Measurements from ENCODE around the gene FMNL1.

Gene FMNL1

GRCh38 chr17:45282683-45283644 lies 61.3 kb downstream of the FMNL1 start:
- Mint-ChIP-seq H3K9me3 (no peaks in the 10 kb centered on the region), H3K36me3 (ENCODE audit: low read depth) (peaks cover 40% of the 10 kb centered on the region), H3K4me3 (no peak overlapping the region), H3K27ac (no peak overlapping the region), H3K27me3 (ENCODE audit: low read depth) (no peaks in the 10 kb centered on the region), H3K4me1 (ENCODE audit: low read depth) (peaks cover 7% of the 10 kb centered on the region)
- DNase-seq (ENCODE audit: low spot score) = no peak

- no peaks in the 10 kb centered on the region for H3K27me3 Mint-ChIP-seq (ENCODE audit: low read depth)
- H3K9me3 Mint-ChIP-seq = no peaks in the 10 kb centered on the region
- peaks cover 41% of the 10 kb centered on the region for H3K36me3 Mint-ChIP-seq (ENCODE audit: low read depth)
- H3K4me3 Mint-ChIP-seq = no peak overlapping the region
- peak overlapping the region; percentile 61 for H3K27ac Mint-ChIP-seq
- no peak for DNase-seq (ENCODE audit: low spot score)
- peaks cover 7% of the 10 kb centered on the region for H3K4me1 Mint-ChIP-seq (ENCODE audit: low read depth)
Measured at GRCh38 chr17:45283711-45284110, 62.0 kb downstream of the FMNL1 start.

DNA sequence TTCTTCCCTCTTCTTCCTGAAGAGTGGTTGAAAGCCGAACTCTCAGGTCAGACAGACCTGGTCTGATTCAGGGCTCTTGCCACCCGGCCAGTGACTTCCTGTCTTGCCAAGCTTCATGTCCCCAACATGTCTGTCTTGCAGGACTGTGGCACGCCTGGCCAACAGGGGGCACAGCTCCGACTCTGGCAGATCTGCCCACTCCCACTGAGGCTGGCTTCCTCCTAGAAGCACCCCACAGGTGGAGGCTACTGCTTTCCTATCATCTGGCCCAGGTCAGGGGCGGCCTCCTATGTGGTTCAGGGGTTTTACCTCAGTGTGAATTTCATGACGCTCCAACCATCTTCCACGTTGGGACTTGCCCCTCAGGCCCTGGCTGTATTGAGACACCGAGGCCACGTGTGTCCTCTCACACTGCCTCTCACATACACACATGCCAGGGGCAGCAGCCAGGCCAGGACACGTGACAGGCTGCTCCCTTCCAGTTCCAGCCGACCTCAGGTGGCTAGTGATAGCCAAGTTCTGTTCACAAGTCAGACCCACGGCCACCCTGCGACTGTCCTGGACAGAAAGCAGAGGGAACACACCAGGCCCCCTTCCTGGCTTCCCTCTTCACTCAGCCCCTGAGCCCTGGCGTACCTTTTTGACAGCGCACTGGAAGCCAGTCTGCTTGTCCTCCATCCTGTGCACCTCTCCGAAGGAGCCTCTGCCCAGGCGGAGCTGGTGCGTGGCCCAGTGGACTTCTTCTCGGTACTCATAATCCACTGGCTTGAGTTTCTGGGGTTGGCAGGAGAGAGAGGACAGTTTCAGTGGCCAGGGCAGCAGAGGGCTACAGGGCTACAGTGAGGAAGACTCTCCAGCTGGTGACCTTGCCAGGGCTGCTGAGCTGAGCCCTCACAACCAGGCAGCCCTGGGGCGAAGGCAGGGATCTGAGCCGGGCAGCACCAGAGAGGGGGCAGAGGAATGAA lies 62.8 kb downstream of the FMNL1 start:
- peaks cover 4% of the 10 kb centered on the region for H3K4me1 Mint-ChIP-seq (ENCODE audit: low read depth)
- H3K9me3 Mint-ChIP-seq = no peaks in the 10 kb centered on the region
- peaks cover 41% of the 10 kb centered on the region for H3K36me3 Mint-ChIP-seq (ENCODE audit: low read depth)
- no peaks in the 10 kb centered on the region for H3K27me3 Mint-ChIP-seq (ENCODE audit: low read depth)
- no peak overlapping the region for H3K4me3 Mint-ChIP-seq
- peak overlapping the region; percentile 62 for H3K27ac Mint-ChIP-seq
- DNase-seq (ENCODE audit: low spot score) = peak; percentile 25

DNA sequence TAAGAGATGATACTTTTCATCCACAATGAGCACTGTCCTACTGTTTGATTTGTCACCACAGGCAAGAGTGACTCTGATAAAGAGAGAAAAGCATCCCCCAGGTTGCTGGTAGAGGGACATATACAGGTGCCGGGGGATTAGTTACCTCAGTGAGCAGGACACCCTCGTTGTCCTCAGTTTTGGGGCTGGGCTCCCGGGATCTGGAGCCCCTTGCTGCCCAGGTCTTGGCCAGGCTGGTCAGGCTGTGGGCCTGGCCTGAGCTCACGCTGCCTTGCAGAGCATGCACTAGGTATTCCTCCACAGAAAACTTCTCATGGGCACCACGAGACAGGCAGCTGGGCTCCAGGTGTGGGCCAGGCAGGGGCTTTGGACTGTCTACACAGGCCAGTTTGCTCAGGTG lies 64.6 kb downstream of the FMNL1 start:
- Mint-ChIP-seq H3K36me3 (ENCODE audit: low read depth) (peaks cover 45% of the 10 kb centered on the region), H3K9me3 (no peaks in the 10 kb centered on the region), H3K27ac (no peak overlapping the region), H3K27me3 (ENCODE audit: low read depth) (no peaks in the 10 kb centered on the region), H3K4me1 (ENCODE audit: low read depth) (peaks cover 12% of the 10 kb centered on the region), H3K4me3 (no peak overlapping the region)
- no peak for DNase-seq (ENCODE audit: low spot score)

GRCh38 chr17:45287526-45288500 lies 66.1 kb downstream of the FMNL1 start:
- Mint-ChIP-seq H3K27me3 (ENCODE audit: low read depth) (no peaks in the 10 kb centered on the region), H3K4me3 (no peak overlapping the region), H3K4me1 (ENCODE audit: low read depth) (peaks cover 12% of the 10 kb centered on the region), H3K27ac (no peak overlapping the region), H3K36me3 (ENCODE audit: low read depth) (peaks cover 45% of the 10 kb centered on the region), H3K9me3 (no peaks in the 10 kb centered on the region)
- no peak for DNase-seq (ENCODE audit: low spot score)

DNA sequence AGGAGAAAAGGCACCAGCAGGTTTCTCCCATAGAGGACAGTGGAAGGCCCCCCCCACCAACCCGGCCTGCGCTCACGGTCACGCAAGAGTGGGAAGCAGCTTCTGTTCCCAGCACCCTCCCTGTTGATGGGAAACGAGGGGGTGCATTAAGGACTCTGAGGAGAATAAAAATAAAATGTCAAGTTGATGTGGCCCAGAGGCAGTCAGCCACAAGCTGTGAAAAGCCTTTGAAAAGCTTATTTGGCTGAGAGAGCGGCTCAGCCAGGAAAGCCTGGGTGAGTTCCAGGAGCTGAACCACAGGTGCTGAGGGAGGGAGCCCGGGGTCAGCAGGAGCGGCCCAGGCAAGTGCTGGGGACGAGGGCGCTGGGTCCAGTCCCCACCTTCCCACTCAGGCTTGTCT lies 67.1 kb downstream of the FMNL1 start:
- Mint-ChIP-seq H3K4me3 (no peak overlapping the region), H3K27me3 (ENCODE audit: low read depth) (no peaks in the 10 kb centered on the region), H3K27ac (no peak overlapping the region), H3K9me3 (no peaks in the 10 kb centered on the region), H3K4me1 (ENCODE audit: low read depth) (peaks cover 20% of the 10 kb centered on the region), H3K36me3 (ENCODE audit: low read depth) (peaks cover 42% of the 10 kb centered on the region)
- no peak for DNase-seq (ENCODE audit: low spot score)

- no peak for DNase-seq (ENCODE audit: low spot score)
- Mint-ChIP-seq H3K27me3 (ENCODE audit: low read depth) (no peaks in the 10 kb centered on the region), H3K36me3 (ENCODE audit: low read depth) (peaks cover 36% of the 10 kb centered on the region), H3K4me1 (ENCODE audit: low read depth) (peaks cover 23% of the 10 kb centered on the region), H3K4me3 (no peak overlapping the region), H3K9me3 (no peaks in the 10 kb centered on the region), H3K27ac (peak overlapping the region; percentile 39)
Measured at GRCh38 chr17:45289301-45290268, 67.9 kb downstream of the FMNL1 start.

DNA sequence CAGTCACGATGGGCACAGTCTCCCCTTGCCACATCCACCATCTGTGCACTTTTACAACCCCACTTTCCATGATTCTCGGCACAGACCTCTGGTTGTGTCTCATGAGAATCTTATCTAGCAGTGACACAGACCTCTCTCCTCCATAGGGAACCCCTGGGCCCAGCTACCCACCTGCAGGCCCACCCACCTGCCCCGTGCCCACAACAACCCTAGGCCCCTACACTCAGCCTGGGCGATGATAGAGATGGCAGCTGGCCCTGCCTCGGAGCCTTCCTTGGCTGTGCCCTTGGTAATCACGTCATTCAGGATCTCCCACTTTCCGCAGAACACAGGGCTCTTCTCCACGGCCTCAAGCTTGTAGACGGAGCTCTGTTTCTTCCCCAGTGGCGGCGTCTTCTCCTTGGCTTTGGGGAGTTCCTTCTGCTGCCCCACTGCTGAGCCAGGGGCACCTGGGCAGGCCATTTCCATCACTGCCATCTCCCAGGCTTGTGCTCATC lies 68.6 kb downstream of the FMNL1 start:
- Mint-ChIP-seq H3K36me3 (ENCODE audit: low read depth) (peaks cover 33% of the 10 kb centered on the region), H3K9me3 (no peaks in the 10 kb centered on the region), H3K27ac (peak overlapping the region; percentile 46), H3K4me1 (ENCODE audit: low read depth) (peaks cover 26% of the 10 kb centered on the region), H3K27me3 (ENCODE audit: low read depth) (no peaks in the 10 kb centered on the region), H3K4me3 (no peak overlapping the region)
- no peak for DNase-seq (ENCODE audit: low spot score)

DNA sequence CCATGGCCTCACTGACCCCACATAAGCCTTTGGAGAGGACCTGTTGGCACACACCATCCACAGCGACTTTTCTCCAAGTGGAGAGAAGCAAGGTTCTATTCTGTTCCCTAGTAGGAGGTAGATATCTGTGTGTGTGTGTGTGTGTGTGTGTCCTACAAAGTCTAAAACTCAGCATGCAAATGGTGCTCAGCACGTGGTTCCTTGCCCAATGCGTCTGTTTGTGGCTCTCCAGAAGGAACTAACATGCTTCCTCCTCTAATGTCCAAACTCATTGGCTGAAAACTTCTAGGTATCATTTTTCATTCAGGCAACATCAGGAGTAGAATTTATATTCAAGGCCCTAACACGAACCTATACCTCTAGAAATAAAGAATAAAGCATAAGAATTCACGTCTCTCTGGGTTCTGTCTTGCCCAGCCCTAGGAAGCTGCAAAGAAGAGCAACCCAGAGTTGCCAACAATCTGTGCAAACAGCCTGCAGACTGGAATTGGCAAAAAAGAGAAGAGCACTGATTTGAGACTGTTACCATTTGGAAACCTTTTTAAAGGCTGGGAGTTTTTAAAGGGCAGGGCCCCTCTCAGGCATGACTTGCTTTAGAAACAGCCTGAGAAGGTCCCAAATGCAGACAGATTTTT lies 69.6 kb downstream of the FMNL1 start:
- no peaks in the 10 kb centered on the region for H3K9me3 Mint-ChIP-seq
- no peak overlapping the region for H3K4me3 Mint-ChIP-seq
- peak overlapping the region; percentile 46 for H3K27ac Mint-ChIP-seq
- no peaks in the 10 kb centered on the region for H3K27me3 Mint-ChIP-seq (ENCODE audit: low read depth)
- peaks cover 34% of the 10 kb centered on the region for H3K4me1 Mint-ChIP-seq (ENCODE audit: low read depth)
- DNase-seq (ENCODE audit: low spot score) = no peak
- peaks cover 35% of the 10 kb centered on the region for H3K36me3 Mint-ChIP-seq (ENCODE audit: low read depth)

DNA sequence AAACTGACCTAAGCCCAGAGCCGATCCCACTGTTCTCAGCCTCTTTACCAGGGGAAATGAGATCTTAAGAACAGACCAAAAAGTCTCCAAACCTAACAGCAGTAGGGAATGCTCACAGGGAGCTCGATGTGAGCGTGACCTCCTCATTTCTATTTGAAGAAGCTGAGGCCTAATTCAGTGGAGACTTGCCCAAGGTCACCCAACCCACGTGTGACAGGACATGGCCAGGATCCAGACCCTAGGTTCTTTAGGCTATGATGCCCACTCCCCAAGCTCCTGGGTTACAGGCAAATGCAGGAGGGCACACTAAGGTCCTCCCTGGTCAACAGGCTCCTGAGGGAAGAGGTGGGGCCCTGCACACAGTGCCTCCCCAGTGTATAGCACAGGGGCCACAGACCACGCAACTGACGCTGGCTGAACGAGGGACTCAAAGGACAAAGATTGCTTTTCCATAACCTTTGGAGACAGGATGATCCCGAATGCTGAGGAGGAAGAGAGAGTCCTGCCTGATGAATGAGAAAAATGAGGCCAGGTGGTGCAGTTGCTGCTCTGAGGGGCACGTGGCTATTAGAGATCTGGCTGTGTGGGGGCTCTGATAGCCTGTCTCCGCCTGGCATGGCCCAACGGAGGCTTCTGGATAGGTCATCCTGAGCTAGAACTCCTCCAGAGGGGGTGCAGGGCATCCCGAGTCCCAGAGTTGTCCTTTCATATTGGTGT lies 71.2 kb downstream of the FMNL1 start:
- H3K4me3 Mint-ChIP-seq = no peak overlapping the region
- no peak for DNase-seq (ENCODE audit: low spot score)
- peak overlapping the region; percentile 19 for H3K27ac Mint-ChIP-seq
- peaks cover 48% of the 10 kb centered on the region for H3K4me1 Mint-ChIP-seq (ENCODE audit: low read depth)
- no peaks in the 10 kb centered on the region for H3K27me3 Mint-ChIP-seq (ENCODE audit: low read depth)
- H3K9me3 Mint-ChIP-seq = no peaks in the 10 kb centered on the region
- H3K36me3 Mint-ChIP-seq (ENCODE audit: low read depth) = peaks cover 40% of the 10 kb centered on the region

- no peaks in the 10 kb centered on the region for H3K27me3 Mint-ChIP-seq (ENCODE audit: low read depth)
- no peaks in the 10 kb centered on the region for H3K9me3 Mint-ChIP-seq
- H3K4me3 Mint-ChIP-seq = no peak overlapping the region
- peaks cover 42% of the 10 kb centered on the region for H3K36me3 Mint-ChIP-seq (ENCODE audit: low read depth)
- H3K4me1 Mint-ChIP-seq (ENCODE audit: low read depth) = peaks cover 56% of the 10 kb centered on the region
- H3K27ac Mint-ChIP-seq = peak overlapping the region; percentile 66
- DNase-seq (ENCODE audit: low spot score) = no peak
Measured at GRCh38 chr17:45293413-45294211, 71.9 kb downstream of the FMNL1 start.
